ENCODE data around the gene IL10RB. TPM values are rescaled to one million over a fixed set of nuclear protein-coding genes. Genes with fewer than 3 reads are reported as not detected.

The IL10RB gene
- total and polyA plus RNA-seq, 2 of the 13 experiments (the other 11 are each of a cell fraction or from before 2014, with no cell fraction given): 17.4 to 18.2 TPM

DNA sequence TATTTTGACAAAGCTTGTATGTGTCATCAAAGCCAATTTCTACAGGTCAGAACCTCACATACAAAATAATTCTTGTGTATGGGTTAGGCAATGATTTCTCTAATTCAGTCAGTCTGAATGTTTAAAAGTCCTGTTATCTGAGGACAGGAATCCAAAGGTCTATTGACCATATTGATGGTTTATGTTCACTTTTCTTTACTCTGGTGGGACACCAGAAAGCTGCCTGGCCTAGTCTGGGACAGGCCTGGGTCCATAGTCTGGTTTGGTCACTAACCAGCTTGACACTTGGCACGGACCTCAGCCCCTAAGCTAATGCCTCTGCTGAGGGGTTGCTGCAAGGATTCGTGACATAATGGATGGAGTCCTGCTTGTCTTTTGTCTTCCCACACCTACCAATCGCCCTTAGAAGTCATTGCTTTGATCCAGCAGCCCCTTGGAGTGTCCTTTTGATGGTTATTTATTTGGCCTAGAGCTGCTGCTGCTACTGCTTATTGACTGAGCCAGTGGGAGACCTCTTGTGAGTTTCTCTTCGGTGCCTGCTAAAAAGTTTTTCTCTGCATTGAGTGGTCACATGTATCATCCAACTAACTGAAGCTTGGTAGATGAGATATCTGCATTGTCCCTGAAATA lies 20.8 kb upstream of the IL10RB start (continued):
- TF ChIP-seq, protein P1, sequence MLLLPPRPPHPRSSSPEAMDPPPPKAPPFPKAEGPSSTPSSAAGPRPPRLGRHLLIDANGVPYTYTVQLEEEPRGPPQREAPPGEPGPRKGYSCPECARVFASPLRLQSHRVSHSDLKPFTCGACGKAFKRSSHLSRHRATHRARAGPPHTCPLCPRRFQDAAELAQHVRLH (CRISPR knock-in tag; IDR thresholded peaks at IDR 0.05; ENCODE audit: borderline replicate concordance, low read depth): no peak
- TF ChIP-seq ATF7-NPFF (CRISPR knock-in tag; IDR thresholded peaks at IDR 0.05; ENCODE audit: low read depth): no peak
- TF ChIP-seq SMC3 (IDR thresholded peaks at IDR 0.05; ENCODE audit: low read length): peak; percentile 20; the same call in 1 of the 2 replicates
- TF ChIP-seq NONO (IDR thresholded peaks at IDR 0.05): no peak
- TF ChIP-seq NONO (CRISPR knock-in tag; conservative IDR thresholded peaks at IDR 0.05): no peak; the same call in 1 of the 2 replicates
- 0 out of 2 replicates have a peak, but pooled peaks have one; percentile 18 for TF ChIP-seq NR2F6 (IDR thresholded peaks at IDR 0.05)
- no peak for TF ChIP-seq NR2F6 (CRISPR knock-in tag; IDR thresholded peaks at IDR 0.05)
- TF ChIP-seq, protein P2, sequence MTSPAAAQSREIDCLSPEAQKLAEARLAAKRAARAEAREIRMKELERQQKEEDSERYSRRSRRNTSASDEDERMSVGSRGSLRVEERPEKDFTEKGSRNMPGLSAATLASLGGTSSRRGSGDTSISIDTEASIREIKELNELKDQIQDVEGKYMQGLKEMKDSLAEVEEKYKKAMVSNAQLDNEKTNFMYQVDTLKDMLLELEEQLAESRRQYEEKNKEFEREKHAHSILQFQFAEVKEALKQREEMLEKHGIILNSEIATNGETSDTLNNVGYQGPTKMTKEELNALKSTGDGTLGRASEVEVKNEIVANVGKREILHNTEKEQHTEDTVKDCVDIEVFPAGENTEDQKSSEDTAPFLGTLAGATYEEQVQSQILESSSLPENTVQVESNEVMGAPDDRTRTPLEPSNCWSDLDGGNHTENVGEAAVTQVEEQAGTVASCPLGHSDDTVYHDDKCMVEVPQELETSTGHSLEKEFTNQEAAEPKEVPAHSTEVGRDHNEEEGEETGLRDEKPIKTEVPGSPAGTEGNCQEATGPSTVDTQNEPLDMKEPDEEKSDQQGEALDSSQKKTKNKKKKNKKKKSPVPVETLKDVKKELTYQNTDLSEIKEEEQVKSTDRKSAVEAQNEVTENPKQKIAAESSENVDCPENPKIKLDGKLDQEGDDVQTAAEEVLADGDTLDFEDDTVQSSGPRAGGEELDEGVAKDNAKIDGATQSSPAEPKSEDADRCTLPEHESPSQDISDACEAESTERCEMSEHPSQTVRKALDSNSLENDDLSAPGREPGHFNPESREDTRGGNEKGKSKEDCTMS (CRISPR knock-in tag; conservative IDR thresholded peaks at IDR 0.05): no peak
- no peak; the same call in 1 of the 2 replicates for TF ChIP-seq ZNF460 (CRISPR knock-in tag; IDR thresholded peaks at IDR 0.05; ENCODE audit: borderline replicate concordance)
- no peak for TF ChIP-seq ZNF260 (CRISPR knock-in tag; IDR thresholded peaks at IDR 0.05; ENCODE audit: borderline replicate concordance, low read depth)
- TF ChIP-seq HNF4G (IDR thresholded peaks at IDR 0.05; ENCODE audit: borderline replicate concordance, low read depth, low read length): peak; percentile 89
- TF ChIP-seq HNF4G (CRISPR knock-in tag; IDR thresholded peaks at IDR 0.05; ENCODE audit: borderline replicate concordance, low read depth): peak; percentile 60; the same call in 1 of the 2 replicates
- no peak for TF ChIP-seq ZKSCAN5 (CRISPR knock-in tag; IDR thresholded peaks at IDR 0.05)
- no peak for TF ChIP-seq AGO1 (IDR thresholded peaks at IDR 0.05; ENCODE audit: low read depth, low read length, poor library complexity, severe bottlenecking)
- peak; percentile 28; the same call in 1 of the 2 replicates for TF ChIP-seq FOXJ3 (CRISPR knock-in tag; IDR thresholded peaks at IDR 0.05; ENCODE audit: borderline replicate concordance)
- no peak for TF ChIP-seq ZNF367 (CRISPR knock-in tag; IDR thresholded peaks at IDR 0.05; ENCODE audit: borderline replicate concordance)
- TF ChIP-seq, protein P3, sequence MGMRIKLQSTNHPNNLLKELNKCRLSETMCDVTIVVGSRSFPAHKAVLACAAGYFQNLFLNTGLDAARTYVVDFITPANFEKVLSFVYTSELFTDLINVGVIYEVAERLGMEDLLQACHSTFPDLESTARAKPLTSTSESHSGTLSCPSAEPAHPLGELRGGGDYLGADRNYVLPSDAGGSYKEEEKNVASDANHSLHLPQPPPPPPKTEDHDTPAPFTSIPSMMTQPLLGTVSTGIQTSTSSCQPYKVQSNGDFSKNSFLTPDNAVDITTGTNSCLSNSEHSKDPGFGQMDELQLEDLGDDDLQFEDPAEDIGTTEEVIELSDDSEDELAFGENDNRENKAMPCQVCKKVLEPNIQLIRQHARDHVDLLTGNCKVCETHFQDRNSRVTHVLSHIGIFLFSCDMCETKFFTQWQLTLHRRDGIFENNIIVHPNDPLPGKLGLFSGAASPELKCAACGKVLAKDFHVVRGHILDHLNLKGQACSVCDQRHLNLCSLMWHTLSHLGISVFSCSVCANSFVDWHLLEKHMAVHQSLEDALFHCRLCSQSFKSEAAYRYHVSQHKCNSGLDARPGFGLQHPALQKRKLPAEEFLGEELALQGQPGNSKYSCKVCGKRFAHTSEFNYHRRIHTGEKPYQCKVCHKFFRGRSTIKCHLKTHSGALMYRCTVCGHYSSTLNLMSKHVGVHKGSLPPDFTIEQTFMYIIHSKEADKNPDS (CRISPR knock-in tag; IDR thresholded peaks at IDR 0.05): no peak
- no peak for TF ChIP-seq MZF1 (CRISPR knock-in tag; IDR thresholded peaks at IDR 0.05; ENCODE audit: borderline replicate concordance)
- TF ChIP-seq NCOR1 (IDR thresholded peaks at IDR 0.05; ENCODE audit: borderline replicate concordance, low read length): peak; percentile 93
- TF ChIP-seq RARA (CRISPR knock-in tag; IDR thresholded peaks at IDR 0.05): peak; percentile 16; the same call in 1 of the 2 replicates
- no peak for TF ChIP-seq SRSF1 (optimal IDR thresholded peaks at IDR 0.05; ENCODE audit: low read depth, low read length)
- no peak for TF ChIP-seq JUN (CRISPR knock-in tag; IDR thresholded peaks at IDR 0.05)
- TF ChIP-seq TGIF2 (CRISPR knock-in tag; IDR thresholded peaks at IDR 0.05): no peak
- no peak for TF ChIP-seq ZNF644 (CRISPR knock-in tag; IDR thresholded peaks at IDR 0.05; ENCODE audit: low read depth)
- no peak for TF ChIP-seq FOXM1 (CRISPR knock-in tag; IDR thresholded peaks at IDR 0.05)
- peak; percentile 66 for TF ChIP-seq ZFY (CRISPR knock-in tag; IDR thresholded peaks at IDR 0.05)
